ENCODE data around the gene NTN1.

NTN1 gene

DNA sequence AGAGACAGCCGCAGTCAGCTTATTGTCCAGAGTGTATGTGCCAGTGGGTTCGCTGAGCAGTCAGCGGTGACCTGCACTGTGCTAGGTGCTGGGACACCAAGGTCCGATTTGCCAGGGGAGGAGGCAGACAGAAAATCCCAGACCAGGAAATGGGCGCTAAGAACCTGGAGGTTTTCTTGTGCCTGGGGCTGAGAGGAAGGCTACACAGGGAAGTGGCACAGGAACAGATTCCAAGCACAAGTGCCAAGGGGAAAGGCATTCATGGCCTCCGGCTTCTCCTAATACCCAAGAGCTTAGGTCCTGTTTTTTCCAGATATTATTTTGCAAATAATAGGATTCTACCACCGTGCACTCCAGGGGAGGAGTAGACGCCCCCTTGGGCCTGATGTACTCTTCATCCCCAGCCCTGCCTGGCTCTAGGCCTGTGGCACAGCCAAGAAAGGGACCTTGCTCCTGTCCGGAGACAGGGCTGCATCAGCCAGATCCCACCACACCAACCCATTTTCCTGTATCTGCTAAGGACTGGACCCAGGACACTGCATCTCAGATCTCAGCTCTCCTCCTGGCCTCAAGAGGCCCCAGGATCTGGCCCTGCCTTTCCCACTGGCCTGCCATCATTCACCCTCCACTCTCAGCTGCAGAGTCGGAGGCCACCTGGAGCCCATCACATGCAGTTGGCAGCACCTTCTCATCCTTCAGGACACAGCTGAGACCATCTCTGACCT lies 187.2 kb downstream of the NTN1 start:
- DNase-seq (ENCODE audit: low spot score), result no peak
- in situ Hi-C loops (cut with MboI; ENCODE audit: low sequenced_read_pairs, unreplicated experiment), result no loop called here
- TF ChIP-seq, protein P1, sequence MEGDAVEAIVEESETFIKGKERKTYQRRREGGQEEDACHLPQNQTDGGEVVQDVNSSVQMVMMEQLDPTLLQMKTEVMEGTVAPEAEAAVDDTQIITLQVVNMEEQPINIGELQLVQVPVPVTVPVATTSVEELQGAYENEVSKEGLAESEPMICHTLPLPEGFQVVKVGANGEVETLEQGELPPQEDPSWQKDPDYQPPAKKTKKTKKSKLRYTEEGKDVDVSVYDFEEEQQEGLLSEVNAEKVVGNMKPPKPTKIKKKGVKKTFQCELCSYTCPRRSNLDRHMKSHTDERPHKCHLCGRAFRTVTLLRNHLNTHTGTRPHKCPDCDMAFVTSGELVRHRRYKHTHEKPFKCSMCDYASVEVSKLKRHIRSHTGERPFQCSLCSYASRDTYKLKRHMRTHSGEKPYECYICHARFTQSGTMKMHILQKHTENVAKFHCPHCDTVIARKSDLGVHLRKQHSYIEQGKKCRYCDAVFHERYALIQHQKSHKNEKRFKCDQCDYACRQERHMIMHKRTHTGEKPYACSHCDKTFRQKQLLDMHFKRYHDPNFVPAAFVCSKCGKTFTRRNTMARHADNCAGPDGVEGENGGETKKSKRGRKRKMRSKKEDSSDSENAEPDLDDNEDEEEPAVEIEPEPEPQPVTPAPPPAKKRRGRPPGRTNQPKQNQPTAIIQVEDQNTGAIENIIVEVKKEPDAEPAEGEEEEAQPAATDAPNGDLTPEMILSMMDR (IDR thresholded peaks at IDR 0.05; ENCODE audit: borderline replicate concordance, control extremely low read depth, extremely low read depth, insufficient read depth, missing control alignments), result no peak

DNA sequence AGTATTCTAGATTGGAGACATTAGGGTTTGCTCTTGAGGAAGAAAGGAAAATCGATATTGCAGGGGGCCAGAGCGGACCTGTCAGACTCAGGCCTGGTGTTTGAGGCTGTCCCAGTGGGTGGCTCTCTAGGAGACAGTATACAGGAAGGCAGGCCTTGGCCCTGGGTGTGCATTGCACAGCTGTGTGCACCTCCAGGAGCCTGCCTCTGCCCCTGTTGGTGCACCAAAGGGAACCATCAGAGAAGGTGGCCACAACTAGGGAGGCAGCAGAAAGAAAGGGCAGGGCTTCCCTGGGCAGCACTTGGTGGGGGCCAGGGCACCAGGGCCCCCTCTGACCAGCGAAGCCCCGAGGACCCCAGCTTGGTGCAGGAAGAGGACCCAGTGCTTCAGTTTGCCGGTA lies 188.0 kb downstream of the NTN1 start:
- TF ChIP-seq, protein P1 (IDR thresholded peaks at IDR 0.05; ENCODE audit: borderline replicate concordance, control extremely low read depth, extremely low read depth, insufficient read depth, missing control alignments), result no peak
- in situ Hi-C loops (cut with MboI; ENCODE audit: low sequenced_read_pairs, unreplicated experiment), result no loop called here
- DNase-seq (ENCODE audit: low spot score), result no peak

DNA sequence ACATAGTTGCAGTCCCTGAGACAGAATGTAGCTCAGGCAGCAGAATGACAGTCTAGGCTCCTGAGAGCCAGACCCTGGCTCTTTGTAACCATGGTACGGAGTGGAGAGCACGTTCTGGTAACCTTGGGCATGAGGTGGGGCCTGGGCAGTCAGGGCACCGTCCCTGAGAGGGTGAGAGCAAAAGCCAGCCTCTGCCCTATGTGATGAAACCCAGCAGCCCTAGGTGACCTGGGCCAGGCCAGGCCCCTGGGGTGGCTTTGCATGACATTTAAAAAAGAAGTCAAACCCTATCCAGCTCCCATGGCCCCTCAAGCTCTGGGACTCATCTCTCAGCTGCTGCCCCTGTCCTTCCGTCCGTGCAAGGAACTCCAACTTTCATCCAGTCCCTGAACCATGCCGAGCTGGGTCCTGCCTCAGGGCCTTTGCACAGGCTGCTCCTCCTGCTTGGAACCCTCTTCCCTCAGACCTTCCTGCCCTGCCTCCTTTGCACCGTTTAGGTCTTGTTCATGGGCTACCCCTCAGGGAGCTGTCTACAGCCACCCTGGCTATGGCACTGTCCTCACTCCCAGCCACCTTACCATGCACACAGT lies 188.6 kb downstream of the NTN1 start:
- TF ChIP-seq, protein P1 (IDR thresholded peaks at IDR 0.05; ENCODE audit: borderline replicate concordance, control extremely low read depth, extremely low read depth, insufficient read depth, missing control alignments), result no peak
- no peak for DNase-seq (ENCODE audit: low spot score)
- in situ Hi-C loops (cut with MboI; ENCODE audit: low sequenced_read_pairs, unreplicated experiment), result no loop called here

DNA sequence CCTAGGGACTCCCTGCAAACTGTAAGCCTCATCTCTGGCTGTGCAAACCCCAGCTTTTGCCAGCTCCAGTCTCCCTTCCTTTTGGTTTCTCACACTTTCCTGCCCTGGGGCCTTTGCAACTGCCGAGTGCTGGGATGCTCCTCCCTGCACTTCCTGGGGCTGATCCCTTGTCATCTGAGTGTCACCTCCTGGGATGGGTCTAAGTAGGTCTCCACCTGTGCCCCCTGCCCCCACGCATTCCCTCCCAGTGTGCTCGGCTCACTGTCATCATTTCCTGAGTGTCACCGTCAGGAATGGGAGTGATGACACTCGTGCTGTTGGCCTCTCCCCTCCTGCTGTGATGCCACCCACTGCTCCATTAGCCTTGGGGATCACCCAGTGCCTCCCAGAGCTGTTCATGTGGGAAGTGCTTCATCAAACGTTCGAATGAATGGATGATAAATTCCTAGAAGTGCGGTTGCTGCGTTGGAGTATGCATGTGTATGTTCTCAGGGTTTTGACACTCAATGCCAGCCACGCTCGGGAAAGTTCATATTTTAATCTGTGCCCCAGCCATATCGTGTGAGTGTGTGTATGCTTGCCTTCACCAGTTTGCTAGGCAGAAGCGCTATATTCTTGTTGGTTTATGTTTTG lies 189.9 kb downstream of the NTN1 start:
- DNase-seq (ENCODE audit: low spot score), result no peak
- in situ Hi-C loops (cut with MboI; ENCODE audit: low sequenced_read_pairs, unreplicated experiment), result no loop called here
- TF ChIP-seq, protein P1 (IDR thresholded peaks at IDR 0.05; ENCODE audit: borderline replicate concordance, control extremely low read depth, extremely low read depth, insufficient read depth, missing control alignments), result no peak

DNA sequence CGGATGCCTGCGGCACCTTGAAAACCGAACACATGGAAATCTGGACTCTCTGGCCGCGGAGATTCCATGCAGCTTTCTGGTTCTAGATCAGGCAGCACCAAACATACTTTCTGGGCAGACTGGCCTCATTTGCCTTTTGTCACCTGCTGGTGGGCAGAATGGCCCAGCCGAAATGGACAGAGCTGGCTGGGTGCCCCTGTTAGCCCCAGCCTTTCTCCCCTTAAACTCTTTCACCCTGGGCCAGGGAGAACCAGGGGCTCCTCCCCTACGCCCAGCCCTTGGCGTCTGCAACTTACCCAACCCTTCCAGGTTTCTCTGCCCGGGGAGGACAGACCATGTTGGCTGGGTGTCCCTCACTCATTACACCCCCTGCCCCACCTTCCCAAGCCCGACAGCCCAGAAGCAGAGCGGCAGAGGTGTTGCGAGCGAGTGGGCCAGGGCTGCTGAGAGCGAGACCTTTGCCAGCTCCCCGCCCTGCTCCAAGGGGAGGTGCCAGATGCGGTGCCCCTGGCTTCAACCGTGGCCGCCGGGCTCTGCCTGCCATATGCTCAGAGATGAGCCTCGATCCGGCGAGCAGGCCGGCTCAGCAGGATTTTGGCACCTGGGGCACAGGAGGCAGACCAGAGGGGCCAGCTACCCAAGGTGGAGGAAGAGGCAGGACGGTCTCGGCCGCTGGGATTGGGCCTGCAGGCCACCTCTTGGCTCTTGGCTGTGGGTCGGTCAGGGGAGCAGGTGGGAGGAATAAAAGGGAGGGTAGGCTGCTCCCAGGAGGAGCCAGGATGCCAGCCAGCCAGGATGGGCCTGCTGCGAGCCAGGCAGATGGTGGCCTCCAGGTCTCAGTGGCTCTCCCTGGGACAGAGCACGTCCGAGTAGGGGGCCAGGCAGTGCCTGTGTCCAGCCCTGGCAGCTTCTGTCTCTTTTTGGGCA lies 191.3 kb downstream of the NTN1 start:
- in situ Hi-C loops (cut with MboI; ENCODE audit: low sequenced_read_pairs, unreplicated experiment), result no loop called here
- DNase-seq (ENCODE audit: low spot score), result no peak
- TF ChIP-seq, protein P1 (IDR thresholded peaks at IDR 0.05; ENCODE audit: borderline replicate concordance, control extremely low read depth, extremely low read depth, insufficient read depth, missing control alignments), result no peak

DNA sequence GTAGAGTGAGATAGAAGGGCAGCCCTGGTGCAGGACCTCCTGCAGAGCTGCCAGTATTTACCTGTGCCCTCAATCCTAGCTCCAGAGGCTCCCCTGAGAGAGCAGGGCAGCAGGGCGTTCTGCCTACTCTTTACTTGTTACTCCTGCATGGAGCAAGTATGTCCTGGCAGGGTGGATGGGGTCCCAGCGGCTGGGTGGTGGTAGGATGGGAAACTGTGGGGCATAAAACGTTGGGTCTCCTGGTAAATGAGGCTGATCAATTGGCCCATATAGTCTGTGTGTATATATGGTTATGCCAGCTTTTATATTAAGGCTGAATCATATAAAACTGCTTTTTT lies 192.0 kb downstream of the NTN1 start:
- TF ChIP-seq, protein P1 (IDR thresholded peaks at IDR 0.05; ENCODE audit: borderline replicate concordance, control extremely low read depth, extremely low read depth, insufficient read depth, missing control alignments), result no peak
- in situ Hi-C loops (cut with MboI; ENCODE audit: low sequenced_read_pairs, unreplicated experiment), result no loop called here

More for the DNA sequence above, 192.0 kb downstream of the NTN1 start:
- no peak for DNase-seq (ENCODE audit: low spot score)
